Tibial artery (tissue), 4 donors: ENCODE data around the gene OAS1.

Experiments used
- DNase-seq, 2 donors: peaks; one replicate each; pipeline ENCODE4 v3.0.0-alpha.2; 2019
- H3K27ac ChIP-seq, 2 donors: fragments of 200-600 bp; sonication (generic) in 1 of 2; 1 replicate in 1 of 2; 2 replicates in 1 of 2; pipeline ENCODE4 v1.5.1; 2018 to 2019; ENCODE audit warnings: mild to moderate bottlenecking in 1 of 2
- H3K27me3 ChIP-seq, 2 donors: fragments of 200-600 bp; sonication (generic) in 1 of 2; one replicate each; pipeline versions ENCODE4 v1.5.1 to v1.6.0; 2016 to 2019
- H3K36me3 ChIP-seq, 3 donors: fragments of 200-600 bp; sonication (generic) in 2 of 3; one replicate each; pipeline ENCODE4 v1.5.1; 2016 to 2019; ENCODE audit warnings: mild to moderate bottlenecking in 2 of 3
- H3K4me1 ChIP-seq, 4 donors: fragments of 200-600 bp; sonication (generic) in 2 of 4; 1 replicate in 3 of 4; 2 replicates in 1 of 4; pipeline ENCODE4 v1.5.1; 2016 to 2019
- H3K4me3 ChIP-seq, 2 donors: fragments of 200-600 bp; sonication (generic) in 1 of 2; 1 replicate in 1 of 2; 2 replicates in 1 of 2; pipeline ENCODE4 v1.5.1; 2018 to 2019; ENCODE audit warnings: mild to moderate bottlenecking in 2 of 2
- H3K9me3 ChIP-seq, 3 donors: fragments of 200-600 bp; sonication (generic) in 1 of 3; one replicate each; pipeline ENCODE4 v1.5.1; 2016 to 2019
- CTCF ChIP-seq, 2 experiments: fragments of 200-600 bp in 1 of 2; fragments of 450-650 bp in 1 of 2; IDR thresholded peaks; one replicate each; pipeline ENCODE4 v1.5.1; 2017 to 2019; ENCODE audit warnings: antibody characterized with exemption in 2 of 2, mild to moderate bottlenecking in 1 of 2, moderate library complexity in 1 of 2
- intact Hi-C: fragments of 100-400 bp; cut with DNase I; formaldehyde crosslinking; loops from one replicate; pipeline ENCODE4 v1.15.0; 2023; ENCODE audit warnings: low total_unique reads

The OAS1 gene

GRCh38 chr12:112963227-112963861 is 56.6 kb downstream of the OAS1 start:
- Histone ChIP-seq H3K4me3 (no peak overlapping the region), H3K27me3 (no peaks in the 10 kb centered on the region), H3K4me1 (no peaks in the 10 kb centered on the region), H3K9me3 (peaks cover 0 to 6% (median 0%) of the 10 kb centered on the region in 3 donors), H3K27ac (no peak overlapping the region), H3K36me3 (peaks cover 7 to 76% (median 18%) of the 10 kb centered on the region in 3 donors)
- DNase-seq: no peak
- intact Hi-C loops: no loop called here
- no peak for TF ChIP-seq CTCF (IDR thresholded peaks at IDR 0.05)

GRCh38 chr12:112964067-112964670 is 57.4 kb downstream of the OAS1 start:
- no peak for TF ChIP-seq CTCF (IDR thresholded peaks at IDR 0.05)
- peaks cover 3 to 68% (median 15%) of the 10 kb centered on the region in 3 donors for H3K36me3 ChIP-seq
- intact Hi-C loops: no loop called here

GRCh38 chr12:112964915-112965314 is 58.2 kb downstream of the OAS1 start:
- no peaks in the 10 kb centered on the region for H3K9me3 ChIP-seq
- peaks cover 0 to 74% (median 15%) of the 10 kb centered on the region in 3 donors for H3K36me3 ChIP-seq
- H3K27ac ChIP-seq: no peak overlapping the region
- intact Hi-C loops: no loop called here
- no peak for TF ChIP-seq CTCF (IDR thresholded peaks at IDR 0.05)
- DNase-seq: no peak
- no peaks in the 10 kb centered on the region for H3K27me3 ChIP-seq
- no peak overlapping the region for H3K4me3 ChIP-seq
- H3K4me1 ChIP-seq: no peaks in the 10 kb centered on the region

More at GRCh38 chr12:112964067-112964670, 57.4 kb downstream of the OAS1 start:
- Histone ChIP-seq H3K27me3 (no peaks in the 10 kb centered on the region), H3K4me1 (no peaks in the 10 kb centered on the region), H3K9me3 (peaks cover 0 to 3% (median 0%) of the 10 kb centered on the region in 3 donors), H3K27ac (no peak overlapping the region), H3K4me3 (no peak overlapping the region)
- no peak for DNase-seq

- Histone ChIP-seq H3K27me3 (no peaks in the 10 kb centered on the region), H3K27ac (no peak overlapping the region), H3K36me3 (peaks cover 0 to 80% (median 11%) of the 10 kb centered on the region in 3 donors), H3K4me3 (no peak overlapping the region), H3K9me3 (no peaks in the 10 kb centered on the region), H3K4me1 (no peaks in the 10 kb centered on the region)
- intact Hi-C loops: no loop called here
- no peak for TF ChIP-seq CTCF (IDR thresholded peaks at IDR 0.05)
- no peak for DNase-seq
Measured at GRCh38 chr12:112965643-112966042, 58.9 kb downstream of the OAS1 start.

- Histone ChIP-seq H3K27ac (no peak overlapping the region), H3K36me3 (peaks cover 0 to 66% (median 5%) of the 10 kb centered on the region in 3 donors), H3K9me3 (no peaks in the 10 kb centered on the region), H3K4me3 (no peak overlapping the region), H3K27me3 (no peaks in the 10 kb centered on the region), H3K4me1 (no peaks in the 10 kb centered on the region)
- intact Hi-C loops: no loop called here
- no peak for TF ChIP-seq CTCF (IDR thresholded peaks at IDR 0.05)
- no peak for DNase-seq
Measured at GRCh38 chr12:112967306-112967705, 60.5 kb downstream of the OAS1 start.
